ENCODE measurements around the gene MRPL55. TPM values are rescaled to one million over a fixed set of nuclear protein-coding genes. Genes with fewer than 3 reads are reported as not detected.

MRPL55 gene
- total and polyA plus RNA-seq, 8 donors = 35.4 to 45.3 (median 40.7) TPM

GRCh38 chr1:228087771-228088251, 21.3 kb downstream of the MRPL55 start:
- ATAC-seq (peak; percentile 9), DNase-seq (peak in 2 of 4 donors; percentile 61 to 84)
- Histone ChIP-seq H3K27me3 (no peaks in the 10 kb centered on the region), H3K27ac (peak overlapping the region; percentile 47 to 99), H3K4me1 (peaks cover 80 to 90% of the 10 kb centered on the region in 2 donors), H3K36me3 (peaks cover 0 to 25% of the 10 kb centered on the region in 2 donors), H3K4me3 (peak overlapping the region in 1 of 2 donors; percentile 4), H3K9me3 (no peaks in the 10 kb centered on the region)
- TF ChIP-seq, protein P1, sequence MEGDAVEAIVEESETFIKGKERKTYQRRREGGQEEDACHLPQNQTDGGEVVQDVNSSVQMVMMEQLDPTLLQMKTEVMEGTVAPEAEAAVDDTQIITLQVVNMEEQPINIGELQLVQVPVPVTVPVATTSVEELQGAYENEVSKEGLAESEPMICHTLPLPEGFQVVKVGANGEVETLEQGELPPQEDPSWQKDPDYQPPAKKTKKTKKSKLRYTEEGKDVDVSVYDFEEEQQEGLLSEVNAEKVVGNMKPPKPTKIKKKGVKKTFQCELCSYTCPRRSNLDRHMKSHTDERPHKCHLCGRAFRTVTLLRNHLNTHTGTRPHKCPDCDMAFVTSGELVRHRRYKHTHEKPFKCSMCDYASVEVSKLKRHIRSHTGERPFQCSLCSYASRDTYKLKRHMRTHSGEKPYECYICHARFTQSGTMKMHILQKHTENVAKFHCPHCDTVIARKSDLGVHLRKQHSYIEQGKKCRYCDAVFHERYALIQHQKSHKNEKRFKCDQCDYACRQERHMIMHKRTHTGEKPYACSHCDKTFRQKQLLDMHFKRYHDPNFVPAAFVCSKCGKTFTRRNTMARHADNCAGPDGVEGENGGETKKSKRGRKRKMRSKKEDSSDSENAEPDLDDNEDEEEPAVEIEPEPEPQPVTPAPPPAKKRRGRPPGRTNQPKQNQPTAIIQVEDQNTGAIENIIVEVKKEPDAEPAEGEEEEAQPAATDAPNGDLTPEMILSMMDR (IDR thresholded peaks at IDR 0.05) = no peak
- intact Hi-C loops (cut with DNase I) = no loop called here

GRCh38 chr1:228085287-228085951, 23.7 kb downstream of the MRPL55 start:
- DNase-seq (peak in 2 of 4 donors; percentile 36 to 69), ATAC-seq (peak; percentile 13)
- Histone ChIP-seq H3K9me3 (no peaks in the 10 kb centered on the region), H3K4me1 (peaks cover 72 to 81% of the 10 kb centered on the region in 2 donors), H3K4me3 (peak overlapping the region; percentile 4 to 99), H3K27ac (peak overlapping the region; percentile 99), H3K36me3 (peaks cover 0 to 19% of the 10 kb centered on the region in 2 donors), H3K27me3 (no peaks in the 10 kb centered on the region)
- TF ChIP-seq, protein P1 (IDR thresholded peaks at IDR 0.05) = no peak
- intact Hi-C loops (cut with DNase I) = no loop called here

DNA sequence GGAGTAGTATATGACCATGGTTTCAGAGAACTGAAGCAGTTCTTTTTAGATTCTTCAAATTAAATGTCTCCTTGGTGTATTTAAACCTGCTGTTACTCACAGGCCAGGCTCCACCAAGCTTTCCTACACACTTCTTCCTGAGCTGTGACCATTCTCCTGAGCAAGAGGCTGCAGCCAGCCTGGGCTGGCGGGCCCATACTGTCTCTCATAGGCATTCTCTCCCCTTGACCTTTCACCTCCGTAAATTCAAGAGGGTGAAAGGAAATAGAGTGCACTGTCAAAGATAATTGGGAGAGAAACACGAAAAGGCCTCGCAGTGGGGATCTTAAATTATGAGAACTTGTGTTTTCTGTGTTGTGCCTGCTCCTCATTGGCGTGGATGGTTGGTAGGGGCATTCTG, 24.3 kb downstream of the MRPL55 start:
- Histone ChIP-seq H3K4me3 (peak overlapping the region in 1 of 2 donors; percentile 99), H3K9me3 (no peaks in the 10 kb centered on the region), H3K4me1 (peaks cover 66 to 76% of the 10 kb centered on the region in 2 donors)

DNA sequence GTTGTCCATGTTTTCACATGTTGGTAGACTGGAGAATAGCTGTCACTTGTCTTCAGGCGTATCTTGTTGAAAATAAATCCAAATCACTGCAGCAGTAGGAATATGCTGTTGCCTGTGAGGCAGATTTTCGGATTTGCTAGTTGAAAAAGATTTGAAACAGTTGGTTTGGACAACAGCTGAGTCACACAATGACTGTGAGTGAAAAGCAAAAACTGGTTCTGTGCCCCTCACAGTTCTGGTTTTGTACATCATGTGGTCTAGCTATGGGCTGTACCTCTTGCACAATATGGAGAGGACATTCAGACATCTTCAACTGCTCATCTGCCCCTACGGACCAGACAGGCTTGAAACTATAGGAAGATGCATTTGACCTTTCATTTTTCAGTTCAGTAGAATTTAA, 24.8 kb downstream of the MRPL55 start:
- H3K4me1 ChIP-seq = peaks cover 61 to 71% of the 10 kb centered on the region in 2 donors
- H3K4me3 ChIP-seq = peak overlapping the region; percentile 98 to 99
- peak; percentile 3 for ATAC-seq
- DNase-seq = peak in 1 of 4 donors; percentile 29
- peaks cover 0 to 14% of the 10 kb centered on the region in 2 donors for H3K36me3 ChIP-seq
- H3K27me3 ChIP-seq = no peaks in the 10 kb centered on the region
- H3K27ac ChIP-seq = peak overlapping the region; percentile 99
- intact Hi-C loops (cut with DNase I) = no loop called here
- H3K9me3 ChIP-seq = no peaks in the 10 kb centered on the region
- TF ChIP-seq, protein P1 (IDR thresholded peaks at IDR 0.05) = no peak

More for the DNA sequence above, 24.3 kb downstream of the MRPL55 start:
- TF ChIP-seq, protein P1 (IDR thresholded peaks at IDR 0.05) = no peak
- ATAC-seq (no peak), DNase-seq (peak in 1 of 4 donors; percentile 27)
- Histone ChIP-seq H3K27ac (peak overlapping the region; percentile 99), H3K27me3 (no peaks in the 10 kb centered on the region), H3K36me3 (peaks cover 0 to 15% of the 10 kb centered on the region in 2 donors)
- intact Hi-C loops (cut with DNase I) = no loop called here

- intact Hi-C loops (cut with DNase I) = no loop called here
- peaks cover 57 to 67% of the 10 kb centered on the region in 2 donors for H3K4me1 ChIP-seq
- ATAC-seq = peak; percentile 6
These were observed 25.2 kb downstream of the MRPL55 start for GRCh38 chr1:228083871-228084278.

More at GRCh38 chr1:228083871-228084278, 25.2 kb downstream of the MRPL55 start:
- H3K9me3 ChIP-seq = no peaks in the 10 kb centered on the region
- H3K27ac ChIP-seq = peak overlapping the region; percentile 99
- TF ChIP-seq, protein P1 (IDR thresholded peaks at IDR 0.05) = no peak
- H3K4me3 ChIP-seq = peak overlapping the region; percentile 98 to 99
- DNase-seq = peak in 3 of 4 donors; percentile 29 to 80 (median 59)
- H3K27me3 ChIP-seq = no peaks in the 10 kb centered on the region
- peaks cover 0 to 10% of the 10 kb centered on the region in 2 donors for H3K36me3 ChIP-seq

Data from left lung (tissue), 10 donors.